Measurements from ENCODE around the gene PUDP. TPM values are rescaled to one million over a fixed set of nuclear protein-coding genes. Genes with fewer than 3 reads are reported as not detected.
"Not testable (repeated sequence)": the region's sequence is repeated elsewhere in the genome, so short reads cannot be mapped to it uniquely, and the experiment has no call there.

The PUDP gene
- polyA plus RNA-seq, 1 donor = 31.7 TPM

DNA sequence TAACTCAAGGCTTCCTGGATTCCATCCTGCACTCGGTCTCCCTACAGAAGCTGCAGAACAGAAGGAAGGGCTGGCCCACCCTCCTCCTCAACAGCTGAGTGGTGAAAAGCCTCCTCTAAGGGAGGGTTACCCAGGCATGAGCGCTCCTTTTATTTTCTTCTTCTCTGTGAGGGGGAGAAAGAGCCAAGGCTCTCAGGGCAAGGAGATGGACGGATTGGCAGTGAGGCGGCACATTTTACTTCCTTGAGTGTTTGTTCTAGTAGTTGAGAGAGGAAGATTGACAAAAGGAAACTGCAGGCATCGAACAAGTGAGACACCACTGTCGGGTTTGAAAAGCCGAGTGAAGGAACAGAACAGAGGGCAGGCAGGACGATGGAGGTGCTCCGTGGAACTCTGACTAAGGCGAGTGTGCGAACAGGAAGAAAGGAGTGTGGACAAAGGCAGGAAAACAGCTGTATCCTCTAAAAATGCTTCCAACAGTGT lies 38.9 kb downstream of the PUDP start:
- no peak for DNase-seq

GRCh38 chrX:7108030-7108429 lies 39.9 kb downstream of the PUDP start:
- DNase-seq = no peak

- no peak for DNase-seq
Observed at GRCh38 chrX:7106649-7107048, 41.3 kb downstream of the PUDP start.

GRCh38 chrX:7102119-7102518 lies 45.8 kb downstream of the PUDP start:
- no peak for DNase-seq

- no peak for DNase-seq
Observed at GRCh38 chrX:7100022-7100421, 47.9 kb downstream of the PUDP start.

DNA sequence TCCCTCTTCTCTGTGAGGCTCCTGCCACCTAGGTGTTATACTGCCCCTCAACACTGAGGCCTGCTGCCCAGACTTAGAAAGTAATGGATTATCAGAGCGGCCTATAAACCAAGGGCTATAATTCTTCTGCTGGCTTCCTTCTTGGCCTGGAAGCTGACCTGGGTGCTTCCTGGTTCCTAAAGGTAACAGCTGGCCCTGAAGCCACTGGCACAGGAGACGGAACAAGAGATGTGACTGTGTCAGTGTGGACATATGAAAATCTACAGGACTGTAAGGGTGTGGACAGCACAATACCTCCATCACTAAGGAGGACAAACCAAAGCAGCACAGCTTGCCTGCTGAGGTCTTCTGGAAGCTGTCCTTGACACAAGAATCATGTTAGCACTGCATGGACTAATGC lies 52.3 kb downstream of the PUDP start:
- not testable (repeated sequence) for DNase-seq

DNA sequence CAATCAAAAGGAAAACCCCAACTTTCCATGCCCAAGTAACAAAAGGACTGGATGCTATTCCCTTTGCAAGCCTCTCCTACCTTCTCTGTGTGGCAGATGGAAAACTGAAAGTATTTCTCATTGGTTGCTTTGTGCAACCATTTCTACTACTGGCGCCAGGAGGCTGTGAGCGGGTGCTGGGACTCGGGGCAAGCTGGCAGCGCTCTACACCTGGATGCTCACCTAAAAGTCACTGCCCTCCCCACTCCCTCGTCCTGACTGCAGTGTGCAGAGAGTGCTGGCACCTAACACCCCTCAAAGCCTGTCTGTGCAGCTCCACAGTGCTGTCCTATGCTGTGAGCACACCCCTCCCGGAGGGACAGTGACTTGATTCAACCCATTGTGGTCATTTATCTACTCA lies 54.6 kb downstream of the PUDP start:
- no peak for DNase-seq

DNA sequence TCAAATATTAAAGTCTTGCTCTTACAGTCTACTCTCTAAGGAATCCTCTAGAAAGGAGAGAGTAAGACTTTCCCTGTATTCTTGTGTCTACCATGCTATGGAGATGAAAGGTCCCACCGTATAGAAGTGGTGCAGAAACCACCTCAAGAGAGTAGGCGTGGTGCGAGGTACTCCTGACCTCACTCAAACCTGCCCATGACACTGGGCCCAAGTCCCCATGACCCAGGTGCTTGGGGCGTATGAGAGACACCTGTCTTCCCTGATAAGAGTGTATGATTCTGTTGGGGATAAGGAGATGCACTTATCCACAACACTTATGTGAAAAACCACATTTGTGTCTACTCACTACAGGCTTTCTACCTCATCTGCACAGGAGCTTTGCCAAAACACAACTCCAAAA lies 55.4 kb downstream of the PUDP start:
- DNase-seq = no peak

DNA sequence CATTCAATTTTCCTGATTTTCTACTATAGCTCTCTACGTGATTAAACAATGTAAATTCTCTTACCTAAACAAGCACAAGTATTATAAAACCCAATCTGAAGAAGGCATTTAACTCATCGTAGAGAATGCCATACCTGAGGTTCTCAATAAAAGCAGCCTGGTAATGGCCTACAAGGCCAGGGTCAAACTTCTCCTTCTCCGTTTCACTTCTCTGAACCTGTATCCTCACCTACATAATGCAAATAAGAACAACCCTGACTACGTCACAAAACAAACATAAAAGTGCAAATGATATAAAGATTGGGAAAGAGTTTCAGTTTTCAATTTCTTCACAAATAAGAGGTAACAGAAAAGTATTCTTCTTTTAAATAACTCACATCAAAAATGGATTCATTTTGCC lies 56.0 kb downstream of the PUDP start:
- no peak for DNase-seq

GRCh38 chrX:7090641-7091040 lies 57.3 kb downstream of the PUDP start:
- DNase-seq = no peak

DNA sequence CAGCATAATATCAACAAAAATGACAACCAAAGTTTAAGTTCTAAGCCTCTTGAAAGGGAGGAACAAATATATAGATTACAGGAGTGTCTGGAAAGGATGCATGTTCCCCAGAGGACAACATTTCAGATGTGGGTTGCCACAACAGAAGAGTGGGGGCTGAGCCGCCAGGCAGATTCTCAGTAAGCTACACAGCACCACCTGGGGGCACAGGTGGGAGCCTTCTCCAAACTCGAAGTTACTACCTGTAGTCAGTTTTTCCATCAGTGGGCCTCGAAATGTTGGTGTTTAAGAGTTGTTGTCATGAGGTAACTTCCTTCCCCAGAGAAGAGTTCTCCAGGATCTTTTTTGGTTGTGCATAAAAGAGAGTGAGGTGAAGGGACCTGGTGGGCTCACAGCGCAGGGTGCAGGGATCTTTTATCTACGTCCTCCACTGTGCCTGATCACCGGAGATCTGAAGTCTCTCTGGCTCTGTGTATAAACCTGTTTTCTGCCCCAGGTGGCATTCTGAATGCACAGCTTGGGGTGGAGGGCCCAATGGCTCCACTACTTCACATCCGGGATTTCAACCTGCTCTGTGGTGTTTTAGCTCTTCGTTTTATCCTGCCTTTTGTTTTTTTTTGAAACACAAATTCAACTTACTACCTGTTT lies 58.9 kb downstream of the PUDP start:
- no peak for DNase-seq

GRCh38 chrX:7086384-7086783 lies 61.6 kb downstream of the PUDP start:
- no peak for DNase-seq

GRCh38 chrX:7085879-7086278 lies 62.1 kb downstream of the PUDP start:
- DNase-seq = no peak

- no peak for DNase-seq
Observed at GRCh38 chrX:7084841-7085240, 63.1 kb downstream of the PUDP start.

DNA sequence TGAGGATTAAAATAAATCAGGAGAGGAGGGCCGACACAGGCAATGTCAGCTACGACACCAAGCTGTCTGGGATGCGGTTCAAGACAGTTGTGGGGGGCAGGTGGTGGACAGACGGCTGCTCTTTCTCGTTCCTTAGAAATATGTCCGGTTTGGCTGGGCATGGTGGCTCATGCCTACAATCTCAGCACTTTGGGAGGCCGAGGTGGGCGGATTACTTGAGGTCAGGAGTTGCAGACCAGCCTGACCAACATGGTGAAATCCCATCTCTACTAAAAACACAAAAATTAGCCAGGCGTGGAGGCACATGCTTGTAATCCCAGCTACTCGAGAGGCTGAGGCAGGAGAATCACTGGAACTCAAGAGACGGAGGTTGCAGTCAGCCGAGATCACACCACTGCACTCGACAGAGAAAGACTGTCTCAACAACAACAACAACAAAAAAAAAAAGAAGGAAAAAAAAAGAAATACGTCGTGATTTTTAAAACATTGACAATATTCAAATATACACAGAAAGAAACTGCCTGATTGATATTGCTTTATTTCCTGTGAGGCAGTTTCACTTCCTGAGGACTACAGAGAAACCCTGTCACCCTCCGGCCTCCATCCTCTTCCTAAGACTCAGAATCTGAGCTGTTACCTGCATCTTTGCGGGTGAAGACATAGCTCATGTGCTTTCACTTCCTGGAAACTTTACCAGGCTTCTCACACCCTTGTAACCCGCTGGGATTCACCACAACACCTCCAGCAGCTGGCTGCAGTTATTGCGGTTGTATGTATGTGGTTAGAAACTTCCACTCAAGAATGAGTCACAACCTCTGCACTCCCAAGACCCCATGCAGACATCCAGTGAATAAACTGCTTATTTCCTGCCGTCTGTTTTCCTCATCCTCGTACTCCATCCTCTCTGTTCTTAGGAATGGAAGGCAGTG lies 64.2 kb downstream of the PUDP start:
- no peak for DNase-seq

- no peak for DNase-seq
Observed at GRCh38 chrX:7083021-7083420, 64.9 kb downstream of the PUDP start.

- no peak for DNase-seq
Observed at GRCh38 chrX:7082556-7082955, 65.4 kb downstream of the PUDP start.

GRCh38 chrX:7077241-7078230 lies 70.4 kb downstream of the PUDP start:
- DNase-seq = no peak

- no peak for DNase-seq
Observed at GRCh38 chrX:7076245-7076661, 71.7 kb downstream of the PUDP start.

- no peak for DNase-seq
Observed at GRCh38 chrX:7074908-7075204, 73.1 kb downstream of the PUDP start.

DNA sequence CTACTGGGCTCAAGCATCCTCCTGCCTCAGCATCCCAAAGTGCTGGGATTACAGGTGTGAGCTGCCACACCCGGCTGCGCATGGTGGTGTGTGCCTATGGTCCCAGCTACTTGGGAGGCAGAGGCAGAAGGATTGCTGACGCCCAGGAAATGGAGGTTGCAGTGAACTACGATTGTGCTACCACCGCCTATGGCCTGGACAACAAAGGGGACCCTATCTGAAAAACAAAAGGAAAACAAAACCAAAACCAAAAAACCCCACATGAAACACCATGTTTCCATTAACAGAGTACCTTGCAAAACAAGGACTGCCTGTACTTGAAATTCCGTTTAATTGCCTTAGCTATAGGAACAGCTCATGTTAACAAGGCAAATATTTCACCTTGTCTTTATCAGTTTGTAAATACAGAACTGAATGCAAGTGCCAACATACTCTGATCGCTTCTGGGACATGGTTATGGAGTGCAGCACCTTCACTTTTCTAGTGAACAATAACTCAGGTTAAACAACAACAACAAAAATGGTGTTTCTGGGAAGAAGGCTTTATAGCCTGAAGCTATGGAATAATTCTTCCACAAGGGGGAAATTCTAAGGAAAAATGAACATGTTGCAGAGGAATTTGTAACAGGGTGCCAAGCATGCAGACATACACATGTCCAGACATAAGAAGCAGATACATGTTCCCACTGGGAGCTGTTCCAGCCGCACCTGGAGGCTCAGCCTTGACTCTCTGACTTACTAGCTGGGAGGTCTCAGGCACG lies 73.6 kb downstream of the PUDP start:
- DNase-seq = no peak

GRCh38 chrX:7073336-7073735 lies 74.6 kb downstream of the PUDP start:
- DNase-seq = no peak

Data from hindlimb muscle (tissue), 1 donor.